ENCODE results near the gene MOCS1. TPM values are rescaled to one million over a fixed set of nuclear protein-coding genes. Genes with fewer than 3 reads are reported as not detected.

Gene MOCS1
- total RNA-seq, 1 experiment from 2014 or later: 13.7 TPM

DNA sequence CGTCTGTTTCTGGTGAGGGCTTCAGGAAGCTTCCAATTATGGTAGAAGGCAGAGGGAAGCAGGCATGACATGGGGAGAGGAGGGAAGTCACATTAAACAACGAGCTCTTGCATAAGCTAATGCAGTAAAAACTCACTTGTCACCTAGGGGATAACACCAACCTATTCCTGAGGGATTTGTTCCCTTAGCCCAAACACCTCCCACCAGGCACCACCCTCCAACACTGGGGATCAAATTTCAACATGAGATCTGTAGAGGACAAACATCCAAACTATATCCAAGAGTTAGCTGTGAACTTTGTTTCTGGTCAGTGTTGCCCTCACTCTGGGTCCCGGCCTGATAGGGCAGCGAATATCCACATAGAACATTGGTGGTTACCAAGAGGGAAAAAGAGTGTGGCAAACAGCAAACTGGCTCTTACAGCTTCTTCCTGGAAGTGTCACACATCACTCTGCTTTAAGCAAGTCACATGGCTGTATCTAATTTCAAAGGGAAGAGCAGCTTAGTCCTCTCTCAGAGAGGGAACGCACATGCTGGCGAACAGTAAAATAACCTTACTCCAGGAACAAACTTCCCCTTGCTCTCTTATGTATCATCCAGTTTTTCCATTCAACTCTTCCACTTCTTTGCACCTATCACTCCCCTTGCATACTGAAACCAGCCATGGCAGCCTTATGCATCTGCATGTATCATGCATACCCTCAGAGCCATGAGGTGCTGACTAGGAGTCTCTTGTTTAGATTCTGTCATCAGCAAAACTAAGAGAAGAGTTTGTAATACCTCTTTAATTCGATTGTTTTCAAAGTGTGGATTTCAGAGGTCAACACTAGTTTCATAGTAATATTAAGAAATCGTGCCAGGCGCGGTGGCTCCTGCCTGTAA lies 4.8 kb upstream of the MOCS1 start:
- H3K4me1 ChIP-seq (replicated peaks): peaks cover 13% of the 10 kb centered on the region
- no peaks in the 10 kb centered on the region for H3K9me3 ChIP-seq (replicated peaks)
- H3K36me3 ChIP-seq: no peaks in the 10 kb centered on the region
- DNase-seq (ENCODE audit: low read depth in 1 of 2, low spot score in 2 of 2): no peak
- H3K27me3 ChIP-seq (replicated peaks): no peaks in the 10 kb centered on the region
- H3K4me3 ChIP-seq: no peak overlapping the region
- H3K27ac ChIP-seq: no peak overlapping the region

GRCh38 chr6:39937686-39938333 lies 3.5 kb upstream of the MOCS1 start:
- no peaks in the 10 kb centered on the region for H3K27me3 ChIP-seq (replicated peaks)
- H3K4me3 ChIP-seq: no peak overlapping the region
- DNase-seq (ENCODE audit: low read depth in 1 of 2, low spot score in 2 of 2): no peak
- H3K9me3 ChIP-seq (replicated peaks): no peaks in the 10 kb centered on the region
- peaks cover 23% of the 10 kb centered on the region for H3K4me1 ChIP-seq (replicated peaks)
- no peaks in the 10 kb centered on the region for H3K36me3 ChIP-seq
- H3K27ac ChIP-seq: no peak overlapping the region

- Histone ChIP-seq H3K27ac (no peak overlapping the region), H3K9me3 (replicated peaks) (no peaks in the 10 kb centered on the region), H3K4me1 (replicated peaks) (peaks cover 23% of the 10 kb centered on the region), H3K4me3 (no peak overlapping the region), H3K27me3 (replicated peaks) (no peaks in the 10 kb centered on the region), H3K36me3 (no peaks in the 10 kb centered on the region)
- no peak for DNase-seq (ENCODE audit: low read depth in 1 of 2, low spot score in 2 of 2)
Observed at GRCh38 chr6:39936857-39937256, 2.6 kb upstream of the MOCS1 start.

- no peaks in the 10 kb centered on the region for H3K27me3 ChIP-seq (replicated peaks)
- H3K4me3 ChIP-seq: no peak overlapping the region
- peaks cover 23% of the 10 kb centered on the region for H3K4me1 ChIP-seq (replicated peaks)
- no peaks in the 10 kb centered on the region for H3K9me3 ChIP-seq (replicated peaks)
- no peak overlapping the region for H3K27ac ChIP-seq
- H3K36me3 ChIP-seq: no peaks in the 10 kb centered on the region
- no peak for DNase-seq (ENCODE audit: low read depth in 1 of 2, low spot score in 2 of 2)
Observed at GRCh38 chr6:39935241-39935640, 979 bp upstream of the MOCS1 start.

DNA sequence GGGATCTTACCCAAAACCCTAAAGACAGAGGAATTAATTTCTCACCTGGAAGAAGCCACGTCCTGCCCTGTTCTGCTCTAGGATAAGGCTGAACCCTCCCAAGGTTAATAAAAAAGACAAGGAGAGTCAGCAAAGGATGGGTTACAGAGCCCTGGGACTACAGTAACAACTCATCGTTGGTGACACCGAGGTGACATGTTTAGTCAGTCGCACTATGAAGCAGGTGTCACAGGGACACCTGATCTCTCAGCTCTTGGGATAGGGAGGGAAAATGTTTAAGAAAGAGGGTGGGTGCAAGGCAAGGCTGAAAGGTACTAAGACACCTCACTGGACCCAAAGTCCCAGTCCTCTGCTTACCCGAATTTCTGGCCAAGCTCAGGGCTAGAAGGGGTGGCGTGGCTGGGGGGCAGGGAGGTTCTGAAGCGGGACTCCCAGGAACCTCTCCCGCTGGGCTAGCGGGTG lies 562 bp downstream of the MOCS1 start:
- Histone ChIP-seq H3K4me1 (replicated peaks) (peaks cover 23% of the 10 kb centered on the region), H3K4me3 (peak overlapping the region; percentile 75), H3K27me3 (replicated peaks) (no peaks in the 10 kb centered on the region), H3K9me3 (replicated peaks) (no peaks in the 10 kb centered on the region), H3K36me3 (no peaks in the 10 kb centered on the region), H3K27ac (no peak overlapping the region)
- no peak for DNase-seq (ENCODE audit: low read depth in 1 of 2, low spot score in 2 of 2)

- no peak for DNase-seq (ENCODE audit: low read depth in 1 of 2, low spot score in 2 of 2)
- Histone ChIP-seq H3K9me3 (replicated peaks) (no peaks in the 10 kb centered on the region), H3K27ac (no peak overlapping the region), H3K27me3 (replicated peaks) (no peaks in the 10 kb centered on the region), H3K4me1 (replicated peaks) (peaks cover 13% of the 10 kb centered on the region), H3K36me3 (no peaks in the 10 kb centered on the region), H3K4me3 (no peak overlapping the region)
Observed at GRCh38 chr6:39932386-39932910, 1.8 kb downstream of the MOCS1 start.

- DNase-seq (ENCODE audit: low read depth in 1 of 2, low spot score in 2 of 2): no peak
- H3K4me3 ChIP-seq: no peak overlapping the region
- H3K27me3 ChIP-seq (replicated peaks): no peaks in the 10 kb centered on the region
- H3K9me3 ChIP-seq (replicated peaks): no peaks in the 10 kb centered on the region
- peaks cover 13% of the 10 kb centered on the region for H3K4me1 ChIP-seq (replicated peaks)
- H3K27ac ChIP-seq: no peak overlapping the region
- no peaks in the 10 kb centered on the region for H3K36me3 ChIP-seq
Observed at GRCh38 chr6:39931607-39932006, 2.7 kb downstream of the MOCS1 start.

GRCh38 chr6:39930540-39930939 lies 3.7 kb downstream of the MOCS1 start:
- DNase-seq (ENCODE audit: low read depth in 1 of 2, low spot score in 2 of 2): no peak
- no peak overlapping the region for H3K4me3 ChIP-seq
- no peaks in the 10 kb centered on the region for H3K9me3 ChIP-seq (replicated peaks)
- peaks cover 13% of the 10 kb centered on the region for H3K4me1 ChIP-seq (replicated peaks)
- no peaks in the 10 kb centered on the region for H3K36me3 ChIP-seq
- H3K27me3 ChIP-seq (replicated peaks): no peaks in the 10 kb centered on the region
- H3K27ac ChIP-seq: no peak overlapping the region

GRCh38 chr6:39929733-39930461 lies 4.4 kb downstream of the MOCS1 start:
- no peaks in the 10 kb centered on the region for H3K36me3 ChIP-seq
- no peak overlapping the region for H3K4me3 ChIP-seq
- H3K27ac ChIP-seq: no peak overlapping the region

DNA sequence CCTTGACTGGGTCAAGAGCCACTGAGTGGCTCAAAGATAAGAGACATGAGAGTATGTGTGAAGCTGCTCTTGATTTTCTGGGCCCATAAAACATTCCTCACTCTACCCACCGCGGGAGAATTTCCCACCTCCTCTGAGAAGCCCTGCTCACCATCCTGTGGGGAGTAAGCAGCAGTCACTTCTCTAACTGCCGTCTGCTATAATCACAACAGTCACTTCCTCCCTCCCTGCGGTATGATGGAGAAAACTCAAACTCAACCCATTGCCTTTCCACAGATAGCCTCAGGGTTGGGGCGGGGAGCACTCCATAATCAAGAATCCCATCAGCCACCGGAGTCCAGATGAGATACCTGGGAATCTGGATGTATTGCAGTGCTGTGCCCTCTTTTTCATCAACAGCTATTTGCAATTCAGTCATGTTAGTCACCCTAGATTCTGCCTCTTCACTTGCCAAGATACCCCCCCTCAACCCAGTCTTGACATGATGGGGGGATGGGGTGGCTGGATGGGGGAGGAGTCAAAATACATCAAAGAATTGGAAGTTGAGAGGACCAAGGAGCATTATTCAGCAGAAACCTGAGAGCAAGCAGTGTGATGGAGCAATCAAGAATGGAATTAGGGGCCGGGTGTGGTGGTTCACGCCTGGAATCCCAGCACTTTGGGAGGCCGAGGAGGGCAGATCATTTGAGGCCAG lies 5.1 kb downstream of the MOCS1 start:
- no peak for DNase-seq (ENCODE audit: low read depth in 1 of 2, low spot score in 2 of 2)
- H3K9me3 ChIP-seq (replicated peaks): no peaks in the 10 kb centered on the region
- no peak overlapping the region for H3K4me3 ChIP-seq
- H3K36me3 ChIP-seq: no peaks in the 10 kb centered on the region
- peaks cover 10% of the 10 kb centered on the region for H3K4me1 ChIP-seq (replicated peaks)
- H3K27me3 ChIP-seq (replicated peaks): no peaks in the 10 kb centered on the region
- no peak overlapping the region for H3K27ac ChIP-seq

More at GRCh38 chr6:39929733-39930461, 4.4 kb downstream of the MOCS1 start:
- peaks cover 13% of the 10 kb centered on the region for H3K4me1 ChIP-seq (replicated peaks)
- no peak for DNase-seq (ENCODE audit: low read depth in 1 of 2, low spot score in 2 of 2)
- no peaks in the 10 kb centered on the region for H3K27me3 ChIP-seq (replicated peaks)
- H3K9me3 ChIP-seq (replicated peaks): no peaks in the 10 kb centered on the region

DNA sequence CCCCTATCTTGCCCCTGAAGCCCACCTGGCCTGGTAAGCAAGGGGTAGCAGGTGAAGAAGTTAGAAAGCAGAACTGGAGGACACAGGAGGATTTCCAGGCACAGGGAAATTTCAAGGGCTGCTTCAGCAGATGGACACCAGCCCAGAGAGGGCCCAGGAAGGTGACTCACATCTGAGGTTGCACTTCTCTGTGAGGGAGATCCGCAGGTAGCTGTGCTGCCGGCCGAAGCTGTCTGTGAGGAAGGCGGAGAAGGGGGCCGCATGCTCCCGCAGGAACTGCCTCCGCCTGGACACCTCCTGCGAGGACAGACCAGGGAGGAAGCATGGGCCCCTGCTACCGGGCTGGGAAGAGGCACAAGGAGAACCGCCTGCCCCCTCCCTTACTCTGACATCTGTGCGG lies 7.1 kb downstream of the MOCS1 start:
- Histone ChIP-seq H3K27me3 (replicated peaks) (no peaks in the 10 kb centered on the region), H3K4me3 (no peak overlapping the region), H3K36me3 (no peaks in the 10 kb centered on the region), H3K27ac (no peak overlapping the region), H3K9me3 (replicated peaks) (no peaks in the 10 kb centered on the region), H3K4me1 (replicated peaks) (no peaks in the 10 kb centered on the region; the same call in 1 of the 2 replicates)
- DNase-seq (ENCODE audit: low read depth in 1 of 2, low spot score in 2 of 2): no peak

DNA sequence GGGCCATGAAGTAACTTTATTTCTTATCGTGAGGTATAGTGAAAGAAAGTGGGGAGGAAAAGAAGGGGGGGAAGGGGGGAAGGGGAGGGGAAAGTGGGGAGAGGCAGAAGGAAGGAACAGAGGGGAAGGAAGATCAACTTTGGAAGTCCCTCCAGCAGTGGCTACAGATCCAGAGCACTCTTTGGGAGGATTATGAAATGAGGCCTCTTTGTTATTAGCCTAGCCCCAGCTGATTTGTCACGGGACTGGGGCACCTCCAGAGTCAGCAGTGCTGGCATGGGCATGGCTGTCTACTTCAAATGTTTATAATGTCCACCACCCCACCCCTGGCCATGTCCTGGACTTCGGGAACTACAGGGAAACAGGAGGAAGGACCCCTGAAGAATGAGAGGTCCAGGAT lies 7.6 kb downstream of the MOCS1 start:
- H3K36me3 ChIP-seq: no peaks in the 10 kb centered on the region
- no peaks in the 10 kb centered on the region for H3K9me3 ChIP-seq (replicated peaks)
- no peak overlapping the region for H3K27ac ChIP-seq
- H3K27me3 ChIP-seq (replicated peaks): no peaks in the 10 kb centered on the region
- DNase-seq (ENCODE audit: low read depth in 1 of 2, low spot score in 2 of 2): no peak
- H3K4me3 ChIP-seq: no peak overlapping the region
- H3K4me1 ChIP-seq (replicated peaks): no peaks in the 10 kb centered on the region; the same call in 1 of the 2 replicates

DNA sequence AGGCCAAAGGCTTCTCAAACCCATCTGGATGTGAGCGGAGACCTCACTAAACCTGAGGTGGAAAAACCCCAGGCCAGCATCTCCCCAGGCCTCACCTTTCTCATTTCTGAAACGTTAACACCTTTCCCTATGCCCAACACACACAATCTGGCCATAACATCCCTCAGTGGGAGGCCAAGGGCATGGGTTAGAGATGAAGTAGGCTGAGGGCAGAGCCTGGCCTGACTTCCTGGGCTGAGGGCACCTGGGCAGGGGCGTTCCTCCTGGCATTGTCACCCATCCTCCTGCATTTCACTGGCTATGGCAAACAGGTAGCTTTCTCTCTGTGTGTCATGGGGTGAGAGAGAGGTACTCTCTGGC lies 8.4 kb downstream of the MOCS1 start:
- H3K36me3 ChIP-seq: no peaks in the 10 kb centered on the region
- no peak overlapping the region for H3K27ac ChIP-seq
- no peak overlapping the region for H3K4me3 ChIP-seq
- H3K4me1 ChIP-seq (replicated peaks): no peaks in the 10 kb centered on the region; the same call in 1 of the 2 replicates
- no peaks in the 10 kb centered on the region for H3K9me3 ChIP-seq (replicated peaks)
- H3K27me3 ChIP-seq (replicated peaks): no peaks in the 10 kb centered on the region
- no peak for DNase-seq (ENCODE audit: low read depth in 1 of 2, low spot score in 2 of 2)

All from SJSA1 (cell line).